Measurements from ENCODE around the gene ACSS3.

Gene ACSS3

GRCh38 chr12:81296556-81297305 is 218.9 kb downstream of the ACSS3 start:
- DNase-seq (ENCODE audit: low spot score) = no peak

- peak; percentile 33 for DNase-seq (ENCODE audit: low spot score)
Observed at GRCh38 chr12:81297601-81298000, 219.7 kb downstream of the ACSS3 start.

- no peak for DNase-seq (ENCODE audit: low spot score)
Observed at GRCh38 chr12:81300454-81300853, 222.6 kb downstream of the ACSS3 start.

- DNase-seq (ENCODE audit: low spot score) = peak; percentile 56
Observed at GRCh38 chr12:81303935-81304334, 226.1 kb downstream of the ACSS3 start.

All from COLO829 (cell line).